K562 (cell line): ENCODE measurements around the gene PFN3. TPM values are rescaled to one million over a fixed set of nuclear protein-coding genes. Genes with fewer than 3 reads are reported as not detected.

Experiments used
- ARID4B ChIP-seq: sonication (generic); formaldehyde crosslinking; IDR thresholded peaks from 2 replicates; pipeline ENCODE4 v1.8.0; 2022; ENCODE audit warnings: mild to moderate bottlenecking, missing genetic modification reagents
- ASH1L ChIP-seq: fragments of 450-650 bp; IDR thresholded peaks from 2 replicates; pipeline ENCODE4 v1.6.1; 2018; ENCODE audit warnings: borderline replicate concordance, mild to moderate bottlenecking, low read depth; ENCODE audit not compliant: partially characterized antibody
- HINFP ChIP-seq: fragments of 450-650 bp; conservative IDR thresholded peaks from 2 replicates; pipeline ENCODE4 v1.6.1; 2016; ENCODE audit warnings: missing genetic modification characterization, low read depth, mild to moderate bottlenecking, control low read depth, missing compliant biosample characterization
- MGA ChIP-seq: fragments of 450-650 bp; IDR thresholded peaks from 2 replicates; pipeline ENCODE4 v1.6.1; 2016; ENCODE audit warnings: mild to moderate bottlenecking, moderate library complexity
- MIER1 ChIP-seq: fragments of 450-650 bp; IDR thresholded peaks from 2 replicates; pipeline ENCODE4 v1.6.1; 2016; ENCODE audit warnings: antibody characterized with exemption, mild to moderate bottlenecking, low read depth
- TSC22D4 ChIP-seq: fragments of 450-650 bp; IDR thresholded peaks from 2 replicates; pipeline ENCODE4 v1.6.1; 2016; ENCODE audit warnings: missing genetic modification characterization, missing biosample characterization, control low read depth
- XRCC5 ChIP-seq: fragments of 200-400 bp; formaldehyde crosslinking; IDR thresholded peaks from 2 replicates; pipeline ENCODE4 v1.6.1; 2017; ENCODE audit warnings: low read depth, mild to moderate bottlenecking, low read length
- ZNF561 ChIP-seq: fragments of 450-650 bp; formaldehyde crosslinking; conservative IDR thresholded peaks from 2 replicates; pipeline ENCODE4 v1.4.0; 2020; ENCODE audit warnings: mild to moderate bottlenecking, moderate library complexity
- polyA plus RNA-seq, 8 experiments: library from polyadenylated mRNA; depleted of rRNA in 4 of 8; stranded (reverse) in 5 of 8; unstranded in 3 of 8; fragments of >200 nt; fragmentation: Nextera tagmentation in 2 of 8; fragmentation: Illumina TruSeq in 1 of 8; extraction: Ambion mirVana in 2 of 8; extraction: Trizol in 1 of 8; gene quantifications; 2 replicates each; pipeline versions ENCODE4 v1.2.1 to v1.2.3, GENCODE V29; 2011 to 2014; ENCODE audit warnings: inconsistent platforms in 1 of 8, missing spikeins in 1 of 8
- total RNA-seq, 7 experiments: library from RNA; depleted of rRNA in 6 of 7; stranded (reverse); fragments of >200 nt in 6 of 7; fragmentation: Illumina TruSeq in 2 of 7; extraction: Trizol in 2 of 7; gene quantifications; 2 replicates each; pipeline versions ENCODE4 v1.2.1 to v1.2.3, GENCODE V29; 2011 to 2021; ENCODE audit warnings: low replicate concordance in 1 of 7

The PFN3 gene
- total and polyA plus RNA-seq, 9 of the 15 experiments (the other 6 are each of a cell fraction or from before 2014, with no cell fraction given), result not detected

GRCh38 chr5:177403102-177403791 is 2.8 kb upstream of the PFN3 start (continued):
- TF ChIP-seq ARID4B (CRISPR knock-in tag) (no peak), TSC22D4 (tag) (no peak), HINFP (tag) (no peak), XRCC5 (no peak), MIER1 (no peak), ZNF561 (CRISPR knock-in tag) (no peak), MGA (peak; percentile 32; the same call in 1 of the 2 replicates), ASH1L (no peak)
